NCI-H2029 treated with DMSO at 0.1 percent for 48 hours (cell line): ENCODE data around the gene ZNF226.
"Not testable (repeated sequence)": the region's sequence is repeated elsewhere in the genome, so short reads cannot be mapped to it uniquely, and the experiment has no call there.

Experiments used
- DNase-seq: peaks from one replicate; lab custom pipeline; 2025; lab: John Stamatoyannopoulos, UW

The ZNF226 gene

DNA sequence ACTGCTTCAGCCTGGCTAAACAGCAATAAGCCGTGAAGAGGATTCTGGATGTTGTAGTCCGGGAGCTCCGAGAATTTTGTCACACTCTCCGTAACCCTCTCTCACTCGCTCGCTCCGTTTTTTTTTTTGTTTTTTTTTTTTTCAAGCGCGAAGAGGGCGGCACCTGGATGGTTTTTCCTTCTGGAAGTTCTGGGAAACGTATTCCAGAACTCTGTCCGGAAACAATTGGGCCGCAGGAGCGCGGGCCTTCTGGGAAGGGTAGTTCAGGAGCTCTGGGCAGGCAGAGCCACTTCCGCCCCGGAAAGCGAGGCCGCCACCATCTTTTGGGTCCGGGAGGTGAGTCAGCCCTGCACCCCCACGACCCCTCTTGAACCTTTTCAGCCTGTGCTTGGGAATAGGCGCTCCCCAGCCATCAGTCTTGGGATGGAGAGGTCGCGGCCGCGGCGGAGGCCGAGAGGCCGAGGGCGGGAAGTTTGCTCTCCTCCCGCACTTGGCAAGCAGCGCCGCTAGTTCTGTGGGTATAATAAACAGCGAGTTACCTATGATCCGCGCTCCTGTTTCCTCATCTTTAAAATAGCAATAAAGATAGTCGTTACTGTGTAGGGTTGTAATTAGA lies 47.5 kb downstream of the ZNF226 start, which contains the start of gene ZNF227:
Gene ZNF227, plus strand, starts transcription at position 283 of the 616 bp plus-strand sequence. CDS start 5,261 bp downstream, outside the sequence.
- DNase-seq: peak; percentile 83

DNA sequence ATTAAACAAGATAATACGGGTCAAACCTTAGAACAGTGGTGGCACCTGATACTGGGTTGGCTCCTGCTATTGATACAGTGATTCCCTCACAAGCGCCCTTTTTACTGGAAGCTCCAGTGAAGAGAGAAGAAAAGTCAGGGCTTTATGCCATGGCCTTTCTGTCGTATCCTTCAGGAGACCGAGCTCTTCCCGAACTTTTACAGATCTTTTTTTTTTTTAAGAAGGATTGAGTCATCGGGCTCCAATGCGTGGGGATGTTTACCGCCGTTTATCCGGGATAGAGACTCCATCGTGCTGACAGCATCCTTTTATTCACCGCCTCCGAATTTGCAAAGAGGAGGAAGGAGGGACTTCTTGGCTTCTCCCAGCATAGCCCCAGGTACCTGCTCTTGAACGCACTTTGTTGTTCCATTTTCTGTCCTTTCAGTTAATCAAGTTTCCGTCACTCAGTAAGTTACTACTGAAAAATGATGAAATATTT lies 48.0 kb downstream of the ZNF226 start:
- DNase-seq: no peak

DNA sequence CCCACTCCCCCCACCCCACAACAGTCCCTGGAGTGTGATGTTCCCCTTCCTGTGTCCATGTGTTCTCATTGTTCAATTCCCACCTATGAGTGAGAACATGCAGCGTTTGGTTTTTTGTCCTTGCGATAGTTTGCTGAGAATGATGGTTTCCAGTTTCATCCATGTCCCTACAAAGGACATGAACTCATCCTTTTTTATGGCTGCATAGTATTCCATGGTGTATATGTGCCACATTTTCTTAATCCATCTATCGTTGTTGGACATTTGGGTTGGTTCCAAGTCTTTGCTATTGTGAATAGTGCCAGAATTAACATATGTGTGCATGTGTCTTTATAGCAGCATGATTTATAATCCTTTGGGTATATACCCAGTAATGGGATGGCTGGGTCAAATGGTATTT lies 55.0 kb downstream of the ZNF226 start:
- not testable (repeated sequence) for DNase-seq

DNA sequence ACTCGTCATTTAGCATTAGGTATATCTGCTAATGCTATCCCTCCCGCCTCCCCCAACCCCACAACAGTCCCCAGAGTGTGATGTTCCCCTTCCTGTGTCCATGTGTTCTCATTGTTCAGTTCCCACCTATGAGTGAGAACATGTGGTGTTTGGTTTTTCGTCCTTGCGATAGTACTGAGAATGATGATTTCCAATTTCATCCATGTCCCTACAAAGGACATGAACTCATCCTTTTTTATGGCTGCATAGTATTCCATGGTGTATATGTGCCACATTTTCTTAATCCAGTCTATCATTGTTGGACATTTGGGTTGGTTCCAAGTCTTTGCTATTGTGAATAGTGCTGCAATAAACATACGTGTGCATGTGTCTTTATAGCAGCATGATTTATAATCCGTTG lies 55.9 kb downstream of the ZNF226 start:
- DNase-seq: not testable (repeated sequence)

DNA sequence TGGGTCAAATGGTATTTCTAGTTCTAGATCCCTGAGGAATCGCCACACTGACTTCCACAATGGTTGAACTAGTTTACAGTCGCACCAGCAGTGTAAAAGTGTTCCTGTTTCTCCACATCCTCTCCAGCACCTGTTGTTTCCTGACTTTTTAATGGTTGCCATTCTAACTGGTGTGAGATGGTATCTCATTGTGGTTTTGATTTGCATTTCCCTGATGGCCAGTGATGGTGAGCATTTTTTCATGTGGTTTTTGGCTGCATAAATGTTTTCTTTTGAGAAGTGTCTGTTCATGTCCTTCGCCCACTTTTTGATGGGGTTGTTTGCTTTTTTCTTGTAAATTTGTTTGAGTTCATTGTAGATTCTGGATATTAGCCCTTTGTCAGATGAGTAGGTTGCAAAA lies 56.4 kb downstream of the ZNF226 start:
- not testable (repeated sequence) for DNase-seq
